GM21515 (cell line): ENCODE results near the gene CFAP45.
A peak's percentile ranks its signal among the peaks of the same experiment; 100 is the strongest.

Experiments
- ATAC-seq: cut with Tn5 transposase; IDR thresholded peaks from one replicate; pipeline ENCODE4 v1.9.1; 2021; ENCODE audit not compliant: unreplicated experiment

The CFAP45 gene

DNA sequence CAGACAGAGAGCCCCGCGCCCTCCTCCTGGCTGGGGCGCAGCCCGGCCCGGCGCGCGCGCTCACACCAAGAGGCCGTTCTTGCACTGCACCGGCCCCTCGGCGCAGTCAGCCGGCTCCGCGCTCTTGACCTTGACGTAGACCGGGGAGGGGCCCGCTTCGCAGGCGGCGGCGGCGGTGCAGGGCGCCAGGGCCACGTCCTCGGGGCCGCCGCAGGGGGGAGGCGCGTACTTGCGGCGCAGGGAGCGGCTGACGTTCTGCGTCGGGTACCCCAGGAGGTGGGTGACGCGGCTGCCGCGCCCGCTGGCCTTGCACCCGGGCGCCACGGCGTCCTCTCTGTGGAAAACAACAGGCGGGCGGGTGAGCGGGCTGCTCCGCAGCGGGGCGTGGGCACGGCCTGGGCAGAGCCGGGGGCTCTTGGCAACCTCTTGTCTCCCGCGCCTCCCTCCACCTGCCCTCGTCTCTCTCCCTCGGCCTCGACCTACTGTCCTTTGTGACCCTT lies 45.2 kb downstream of the CFAP45 start:
- ATAC-seq: peak; percentile 73

DNA sequence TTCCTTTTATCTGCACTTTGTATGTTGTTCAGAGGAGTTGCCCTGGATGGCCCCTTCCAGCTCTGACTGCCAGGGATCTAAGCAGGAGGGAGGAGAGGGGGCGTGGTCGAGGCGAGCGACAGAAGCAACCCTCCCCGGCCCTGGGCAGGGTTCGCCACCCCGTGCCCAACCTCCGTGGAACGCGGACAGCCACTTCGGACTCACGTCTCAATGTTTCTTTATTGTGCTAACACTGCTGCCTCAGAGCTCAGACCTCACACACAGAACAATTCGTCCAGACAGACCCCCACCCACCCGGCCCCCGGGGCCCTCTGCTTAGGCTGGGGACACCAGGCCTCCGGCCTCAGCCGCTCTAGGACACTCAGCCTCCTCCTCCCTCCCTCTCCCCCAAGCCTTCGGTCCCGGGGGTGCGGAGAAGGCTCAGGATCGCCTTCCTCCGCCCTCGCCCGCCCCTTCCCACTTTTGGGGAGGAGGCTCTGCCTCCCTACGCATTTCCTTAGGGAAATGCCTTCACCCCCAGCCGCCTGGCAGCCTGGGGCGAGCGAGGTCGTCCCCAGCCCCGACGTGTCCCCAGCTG lies 45.8 kb downstream of the CFAP45 start:
- no peak for ATAC-seq

DNA sequence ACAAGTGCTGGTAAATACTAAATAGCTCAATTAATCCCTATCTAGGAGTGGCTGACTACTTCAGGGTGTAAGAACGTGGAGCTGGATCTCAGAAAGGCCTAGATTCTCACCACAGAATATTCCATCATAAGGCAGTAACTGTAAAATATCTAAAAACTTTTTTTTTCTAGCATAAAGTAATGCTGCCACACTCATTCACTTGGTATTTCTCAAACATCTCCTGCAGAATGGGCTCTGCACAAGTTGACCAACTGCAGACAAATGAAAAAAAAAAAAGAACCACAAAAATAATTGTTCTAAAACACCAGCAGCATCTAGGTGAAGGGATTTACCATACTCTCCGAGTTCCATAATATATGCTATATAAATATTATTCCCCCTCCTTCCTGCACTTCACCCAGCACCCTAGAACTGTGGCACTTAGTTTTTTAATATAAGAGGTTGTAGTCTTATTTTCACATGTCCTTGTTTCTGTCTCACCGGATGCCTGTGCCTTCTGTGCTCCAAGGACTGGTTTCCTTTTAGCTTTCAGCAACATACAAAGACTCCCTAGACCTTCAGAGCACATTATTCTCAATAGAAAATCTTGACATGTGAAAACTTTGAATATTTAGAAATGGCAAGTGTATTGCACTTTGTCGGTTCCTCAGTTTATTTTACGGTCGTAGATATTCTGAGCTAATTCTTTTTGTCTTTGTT lies 46.4 kb downstream of the CFAP45 start:
- ATAC-seq: no peak

DNA sequence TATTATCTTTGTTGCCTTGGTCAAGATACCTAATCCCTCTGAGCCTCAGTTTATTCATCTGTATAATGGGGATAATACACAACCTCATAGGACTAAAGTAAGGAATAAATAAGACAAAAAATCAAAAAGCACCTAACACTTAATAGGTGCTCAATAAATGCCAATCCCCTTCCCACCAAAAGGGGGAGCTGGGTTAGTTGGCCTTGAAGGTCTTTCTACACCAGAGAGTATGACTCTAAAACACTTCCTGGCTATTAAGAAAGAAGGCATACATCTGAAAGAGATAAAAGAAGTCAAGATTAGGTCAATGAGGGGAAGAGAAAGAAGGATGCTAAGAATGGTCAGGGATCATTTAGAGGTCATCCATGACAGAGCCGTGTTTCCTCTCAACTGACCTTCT lies 48.6 kb downstream of the CFAP45 start:
- ATAC-seq: no peak

DNA sequence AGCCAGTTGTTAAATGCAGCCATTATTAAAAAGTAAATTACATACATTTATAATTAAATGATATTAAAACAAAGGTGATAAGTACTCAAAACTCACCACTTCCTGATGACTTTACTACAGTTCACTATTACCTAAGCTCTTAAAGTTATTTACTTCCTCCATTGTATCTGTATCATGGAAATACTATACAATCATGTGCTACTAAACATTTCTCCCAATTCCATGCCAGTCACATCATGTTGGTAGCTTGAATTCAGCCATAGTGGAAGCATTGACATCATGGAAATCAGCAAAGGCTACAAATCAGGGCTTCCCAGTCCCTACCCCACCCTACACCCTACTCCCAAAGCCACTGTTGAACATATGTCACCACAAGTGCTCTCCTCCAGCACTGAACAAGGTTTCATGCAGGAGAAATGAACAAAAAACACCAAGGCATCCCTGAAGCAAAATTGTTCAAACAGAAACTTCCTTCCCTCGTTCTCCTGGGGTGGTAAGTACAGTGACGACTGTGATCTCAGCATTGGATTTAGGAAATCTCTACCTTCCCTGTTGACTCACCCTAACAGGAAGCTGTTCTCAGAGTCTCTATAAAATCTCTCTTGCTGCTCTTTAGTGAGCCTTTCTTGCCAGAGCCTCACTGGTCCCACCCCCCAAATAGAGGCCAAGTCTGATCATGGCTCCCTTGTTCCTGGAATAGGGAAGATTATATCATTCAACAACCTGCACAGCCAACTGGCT lies 50.2 kb downstream of the CFAP45 start:
- ATAC-seq: no peak

DNA sequence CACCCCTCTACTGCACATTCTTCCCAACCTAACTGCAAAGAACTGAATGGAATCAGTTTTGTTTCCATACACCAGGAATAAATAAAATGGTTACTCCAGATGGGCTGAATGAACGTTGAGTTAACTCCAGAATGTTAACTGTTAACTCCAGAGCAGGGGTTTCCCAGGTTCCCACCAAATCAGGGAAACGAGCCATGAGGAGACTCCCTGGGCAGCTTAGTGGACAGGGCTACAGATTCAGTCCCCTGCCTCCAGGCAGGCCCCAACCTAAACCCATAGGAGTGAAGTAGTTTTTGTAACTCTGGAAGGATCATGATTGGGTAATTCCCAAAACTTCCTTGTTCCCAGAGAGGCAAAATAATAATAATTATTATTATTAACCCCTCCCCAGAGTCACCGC lies 51.6 kb downstream of the CFAP45 start:
- no peak for ATAC-seq

DNA sequence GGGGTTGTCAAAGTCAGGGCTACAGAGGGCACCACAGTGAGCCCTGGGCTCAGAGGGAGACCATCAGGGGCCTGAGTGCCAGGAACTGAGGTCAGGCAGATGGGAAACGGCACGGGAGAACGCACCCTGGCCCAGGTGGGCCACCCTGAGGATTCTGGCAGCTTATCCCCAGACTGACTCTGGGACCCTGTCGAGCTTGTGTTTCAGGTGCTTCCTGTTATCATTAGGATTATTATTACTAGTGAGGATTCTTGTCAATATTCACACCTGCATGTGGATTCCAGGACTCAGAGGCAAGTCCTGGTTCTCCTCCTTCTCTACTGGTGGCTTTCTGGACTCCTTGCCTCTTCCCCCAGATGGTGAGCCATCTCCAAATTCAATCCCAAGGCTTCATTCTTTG lies 52.7 kb downstream of the CFAP45 start:
- ATAC-seq: no peak

DNA sequence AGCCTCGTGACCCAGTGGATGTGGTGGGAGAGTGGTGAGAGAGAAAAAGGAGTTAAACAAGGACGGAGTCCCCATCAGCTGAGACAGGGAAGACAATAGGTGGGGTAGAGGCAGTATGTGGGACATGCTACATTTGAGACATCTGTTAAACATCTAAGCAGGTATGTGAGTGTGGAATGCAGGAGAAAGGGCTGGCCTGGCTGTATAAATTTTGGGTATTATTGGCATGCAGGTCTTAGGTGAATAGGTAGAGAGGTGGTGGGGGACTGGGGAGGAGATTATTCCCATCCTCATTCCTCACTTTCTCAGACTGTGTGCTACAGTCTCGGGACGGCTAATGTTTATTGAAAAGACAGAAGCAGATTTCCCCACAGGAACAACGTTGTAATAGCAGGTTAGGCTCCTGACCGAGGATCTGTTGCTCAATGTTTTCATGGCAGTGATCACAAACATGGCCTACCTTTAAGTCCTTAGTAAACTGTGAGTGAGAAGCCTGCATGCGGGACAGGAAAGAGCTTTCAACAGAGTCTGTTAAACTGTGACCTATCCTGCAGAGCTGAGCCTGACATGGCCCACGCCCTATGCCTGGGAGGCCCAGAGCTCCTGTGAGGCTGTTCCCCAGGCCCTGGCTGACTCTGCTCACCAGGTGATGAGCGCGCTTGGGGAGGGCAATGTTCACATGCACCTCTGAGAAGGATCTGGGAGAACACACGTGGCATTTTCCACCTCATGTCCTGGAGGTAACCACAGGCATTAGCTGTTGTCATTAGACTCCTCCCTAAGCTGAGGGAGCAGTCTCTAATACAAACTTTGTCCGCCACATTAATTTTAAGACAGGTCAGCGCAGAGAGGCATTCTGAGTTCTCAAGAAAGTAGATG lies 54.0 kb downstream of the CFAP45 start:
- ATAC-seq: no peak

DNA sequence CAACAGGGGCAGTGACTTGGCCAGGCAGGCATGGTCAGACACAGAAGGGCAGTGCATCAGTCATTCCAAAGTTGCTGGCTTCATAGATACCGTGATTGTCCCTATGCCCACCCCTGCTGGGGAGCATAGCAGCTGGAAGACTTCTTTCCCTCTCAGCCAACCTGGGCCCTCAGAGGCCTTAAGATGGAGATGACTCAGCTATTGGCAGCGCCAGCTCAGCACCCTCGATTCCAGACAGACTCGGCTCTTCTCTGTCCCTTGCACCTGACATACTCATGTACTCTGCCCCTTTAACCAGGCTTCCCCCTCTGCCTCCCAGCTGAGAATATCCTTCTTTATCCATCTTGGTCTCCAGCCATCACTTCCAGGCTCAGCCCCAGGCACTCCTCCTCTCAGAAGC lies 56.5 kb downstream of the CFAP45 start:
- no peak for ATAC-seq

DNA sequence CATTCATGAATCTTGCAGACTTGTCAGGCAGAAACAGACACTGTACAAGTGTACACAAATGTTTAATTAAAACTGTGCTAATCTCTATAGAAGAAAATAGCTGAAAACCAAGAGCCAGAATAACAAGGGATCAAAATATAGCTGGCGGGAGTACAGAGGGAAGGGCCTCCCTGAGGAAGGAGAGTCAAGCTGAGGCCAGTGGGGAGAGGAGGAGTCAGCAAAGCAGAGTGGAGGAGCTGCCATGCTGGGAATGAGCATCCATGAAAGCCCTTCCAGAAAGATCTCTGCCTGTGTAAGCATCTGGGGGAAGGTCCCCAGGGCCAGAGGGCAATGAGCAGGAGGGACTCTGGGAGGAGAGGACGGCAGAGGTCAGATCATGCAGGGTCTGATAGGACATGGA lies 58.2 kb downstream of the CFAP45 start:
- no peak for ATAC-seq

DNA sequence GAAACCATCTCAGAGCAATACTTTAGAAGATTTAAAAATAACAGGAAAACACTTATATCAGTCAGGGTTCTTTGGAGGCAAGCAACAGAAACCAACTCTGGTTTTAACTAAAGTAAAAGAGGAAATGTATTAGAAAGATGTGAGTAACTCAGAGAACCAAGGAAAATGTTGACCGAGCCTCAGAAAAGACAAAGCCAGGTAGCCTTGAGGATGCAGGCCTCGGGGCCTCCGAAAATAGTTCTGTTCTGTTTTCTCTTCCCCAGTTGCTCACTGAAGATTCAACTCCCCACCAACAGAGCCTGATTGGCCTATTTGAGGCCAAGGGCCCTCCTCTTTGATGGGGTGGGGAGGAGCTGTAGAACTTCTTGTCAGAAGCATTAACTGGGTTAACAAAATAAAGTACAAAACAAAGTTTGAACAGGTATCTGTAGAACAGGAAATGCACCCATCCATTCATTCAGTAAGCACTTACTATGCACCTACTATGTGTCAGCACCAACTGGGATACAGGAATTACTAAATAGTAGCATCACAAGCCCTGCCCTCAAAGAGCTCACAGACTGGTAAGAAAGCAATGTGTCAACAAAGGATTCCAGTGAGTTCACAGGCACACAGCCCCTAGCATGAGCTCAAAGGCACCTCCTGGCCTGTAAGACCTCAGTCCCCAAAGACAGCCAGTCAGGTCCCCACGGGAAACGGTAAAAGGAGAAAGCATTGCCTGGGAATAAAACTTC lies 60.7 kb downstream of the CFAP45 start:
- peak; percentile 80 for ATAC-seq

DNA sequence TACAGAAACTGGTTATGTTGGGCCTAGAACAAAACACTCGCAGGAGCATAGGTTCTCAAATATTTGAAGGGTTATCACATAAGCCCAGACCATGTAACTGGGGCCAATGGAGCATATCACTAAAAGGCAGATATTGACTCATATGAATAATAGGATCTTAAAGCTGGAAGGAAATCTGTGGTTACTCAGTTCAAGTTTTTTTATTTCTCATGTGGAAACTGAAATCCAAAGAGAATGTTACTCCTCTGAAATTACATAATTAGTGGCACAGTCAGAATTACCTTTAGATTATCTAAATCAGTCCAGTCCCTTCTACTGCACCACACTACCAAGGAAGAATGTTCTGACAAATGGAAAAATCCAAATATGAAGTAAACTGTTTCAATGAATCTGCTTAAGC lies 61.2 kb downstream of the CFAP45 start:
- peak; percentile 66 for ATAC-seq

DNA sequence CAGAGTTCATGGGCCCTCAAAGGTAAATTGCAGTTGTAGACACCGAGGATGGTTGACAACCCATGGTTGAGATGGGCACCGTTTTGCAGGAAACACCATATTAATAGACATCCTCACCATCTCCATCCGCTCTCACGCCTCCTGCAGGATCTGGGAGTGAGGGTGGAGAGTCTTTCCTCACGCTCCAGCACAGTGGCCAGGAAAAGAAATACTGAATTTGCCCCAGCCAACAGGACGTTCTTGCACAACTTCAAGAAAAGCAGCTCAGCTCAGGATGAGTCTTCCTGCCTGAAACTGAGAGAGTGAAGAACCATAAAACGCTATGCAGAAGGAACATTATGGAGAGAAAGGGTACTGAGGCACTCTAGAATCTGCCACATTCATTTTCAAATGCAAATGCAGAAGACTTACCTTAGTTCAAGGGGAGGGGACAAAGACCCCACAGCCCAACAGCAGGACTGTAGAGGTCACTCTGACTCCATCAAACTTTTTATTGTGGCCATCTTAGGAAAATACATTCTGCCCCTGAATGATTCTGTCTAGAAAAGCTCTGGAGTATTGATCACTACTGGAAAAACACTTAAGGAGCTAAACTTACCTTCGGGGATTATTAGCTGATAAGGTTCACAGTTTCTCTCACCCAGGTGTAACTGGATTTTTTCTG lies 64.0 kb downstream of the CFAP45 start:
- no peak for ATAC-seq

DNA sequence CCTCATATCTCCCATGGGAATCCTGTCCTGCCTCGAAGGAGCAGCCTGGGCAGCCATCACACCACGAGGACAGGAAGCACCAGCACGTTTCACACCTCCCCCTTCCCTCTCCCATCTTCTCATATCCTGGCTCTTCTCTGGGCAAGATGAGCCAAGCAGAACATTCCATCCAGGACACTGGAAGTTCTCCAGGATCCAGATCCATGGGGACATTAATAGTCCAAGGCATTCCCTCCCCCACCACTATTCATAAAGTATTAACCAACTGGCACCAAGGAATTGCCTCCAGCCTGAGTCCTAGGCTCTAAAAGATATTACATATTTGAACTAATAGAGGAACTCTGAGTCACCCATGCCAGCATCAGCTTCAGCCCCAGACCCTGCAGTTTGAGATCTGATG lies 64.6 kb downstream of the CFAP45 start:
- no peak for ATAC-seq

DNA sequence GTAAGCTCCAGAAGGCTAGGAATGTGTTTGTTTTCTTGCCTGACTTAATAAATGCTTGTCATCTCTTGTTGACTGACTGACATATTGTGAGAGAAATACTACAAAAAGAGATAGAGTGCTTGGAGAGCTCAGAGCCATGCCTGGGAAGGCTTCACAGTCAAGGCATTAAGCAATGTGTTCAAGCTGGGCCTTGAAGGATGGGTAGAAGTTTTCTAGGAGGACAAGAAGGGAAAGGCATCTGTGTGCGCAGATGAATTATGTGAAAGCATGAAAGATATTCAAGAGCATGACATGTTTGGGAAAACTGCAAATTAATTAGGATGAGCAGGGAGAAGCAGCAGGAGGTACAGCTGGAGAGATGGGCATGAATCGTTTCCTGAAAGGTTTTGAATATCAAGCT lies 67.7 kb downstream of the CFAP45 start:
- no peak for ATAC-seq

DNA sequence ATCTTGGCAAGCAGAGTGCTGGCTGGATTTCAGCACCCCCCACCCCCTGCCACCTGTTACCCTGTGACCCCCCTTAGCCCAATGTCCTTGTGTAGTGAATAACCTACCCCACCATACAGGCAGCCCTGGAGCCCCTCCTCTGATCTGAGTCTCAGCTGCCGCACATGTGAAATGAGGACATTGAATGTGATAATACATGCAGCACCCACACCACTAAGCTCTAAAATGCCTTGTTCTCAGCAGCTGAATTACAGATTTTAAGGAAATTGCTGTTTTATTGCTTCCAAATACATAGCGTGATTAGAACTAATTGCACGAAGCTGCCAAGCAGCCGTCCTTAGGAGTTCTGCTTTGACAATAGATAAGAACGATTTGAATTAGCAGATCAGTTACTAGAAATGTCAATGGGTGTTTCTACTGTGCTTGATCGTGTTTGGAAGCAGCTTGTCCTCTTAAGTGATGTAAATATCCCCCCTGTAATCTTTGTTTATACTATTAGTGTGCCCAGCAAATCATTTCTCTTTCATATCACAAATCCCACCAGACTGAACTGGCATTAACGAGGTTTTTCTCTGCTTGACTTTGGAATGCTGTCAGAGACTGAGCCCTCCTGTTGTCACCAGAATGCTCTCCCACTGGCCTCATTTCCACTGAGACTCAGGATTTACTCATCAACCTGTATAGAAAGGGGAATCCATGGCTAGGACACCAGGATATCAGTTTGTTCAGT lies 68.4 kb downstream of the CFAP45 start:
- no peak for ATAC-seq

DNA sequence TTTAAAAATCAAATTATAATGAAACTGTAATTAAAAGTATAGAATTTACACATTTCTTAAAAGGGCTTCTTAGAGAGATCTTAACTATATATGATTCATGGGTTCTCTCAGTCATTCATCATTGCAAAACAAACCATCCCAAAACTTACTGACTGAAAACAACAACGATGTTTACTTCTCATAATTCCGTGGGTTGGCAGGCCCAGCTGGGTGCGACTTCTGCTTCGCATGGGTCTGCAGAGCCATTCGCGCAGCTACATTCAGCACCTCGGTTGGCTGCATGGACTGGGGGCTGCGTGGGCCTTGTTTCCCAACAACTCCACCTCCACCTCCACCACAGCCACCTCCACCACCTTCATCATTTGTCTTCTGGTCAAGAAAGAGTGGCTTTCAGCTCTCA lies 69.2 kb downstream of the CFAP45 start:
- no peak for ATAC-seq

DNA sequence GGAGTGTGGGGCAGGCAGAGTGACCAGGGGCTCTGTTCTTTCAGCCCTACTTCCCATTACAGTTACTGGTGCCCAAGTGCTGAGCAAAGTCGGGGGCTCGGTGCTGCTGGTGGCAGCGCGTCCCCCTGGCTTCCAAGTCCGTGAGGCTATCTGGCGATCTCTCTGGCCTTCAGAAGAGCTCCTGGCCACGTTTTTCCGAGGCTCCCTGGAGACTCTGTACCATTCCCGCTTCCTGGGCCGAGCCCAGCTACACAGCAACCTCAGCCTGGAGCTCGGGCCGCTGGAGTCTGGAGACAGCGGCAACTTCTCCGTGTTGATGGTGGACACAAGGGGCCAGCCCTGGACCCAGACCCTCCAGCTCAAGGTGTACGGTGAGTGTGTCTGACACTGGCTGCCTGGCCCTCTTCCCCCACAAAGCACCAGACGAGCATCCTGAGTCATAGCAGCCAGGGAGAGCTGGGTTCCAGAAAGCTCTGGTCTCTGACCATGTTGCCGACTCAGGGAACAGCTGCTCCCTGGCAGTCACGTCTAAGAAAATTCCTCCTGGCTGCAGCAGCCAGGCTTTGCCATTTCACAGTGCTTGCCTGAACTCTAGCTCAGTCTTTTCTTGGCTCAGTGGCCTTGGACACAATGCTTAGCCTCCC lies 70.0 kb downstream of the CFAP45 start:
- ATAC-seq: no peak

DNA sequence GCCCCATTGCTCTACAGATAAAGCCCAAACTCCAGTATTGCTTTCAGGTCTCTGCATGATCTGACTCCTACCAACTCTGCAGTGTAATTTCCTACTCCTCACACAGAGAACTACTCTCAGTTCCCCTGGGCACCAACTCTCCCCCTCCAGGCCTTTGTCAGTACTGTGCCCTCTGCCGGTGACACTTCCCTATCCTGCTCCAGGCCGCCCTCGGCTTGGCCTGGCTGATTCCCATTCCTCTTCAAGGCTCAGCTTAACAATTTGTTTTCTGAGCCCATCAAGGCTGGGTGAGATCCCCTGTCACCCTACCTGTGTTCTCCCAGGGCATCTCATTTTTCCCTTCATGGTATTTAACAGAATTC lies 70.7 kb downstream of the CFAP45 start:
- ATAC-seq: peak; percentile 72
